ENCODE results near the gene PDE4C.

The PDE4C gene

GRCh38 chr19:18204394-18205199, 21.6 kb downstream of the PDE4C start (continued):
- TF ChIP-seq, protein P1, sequence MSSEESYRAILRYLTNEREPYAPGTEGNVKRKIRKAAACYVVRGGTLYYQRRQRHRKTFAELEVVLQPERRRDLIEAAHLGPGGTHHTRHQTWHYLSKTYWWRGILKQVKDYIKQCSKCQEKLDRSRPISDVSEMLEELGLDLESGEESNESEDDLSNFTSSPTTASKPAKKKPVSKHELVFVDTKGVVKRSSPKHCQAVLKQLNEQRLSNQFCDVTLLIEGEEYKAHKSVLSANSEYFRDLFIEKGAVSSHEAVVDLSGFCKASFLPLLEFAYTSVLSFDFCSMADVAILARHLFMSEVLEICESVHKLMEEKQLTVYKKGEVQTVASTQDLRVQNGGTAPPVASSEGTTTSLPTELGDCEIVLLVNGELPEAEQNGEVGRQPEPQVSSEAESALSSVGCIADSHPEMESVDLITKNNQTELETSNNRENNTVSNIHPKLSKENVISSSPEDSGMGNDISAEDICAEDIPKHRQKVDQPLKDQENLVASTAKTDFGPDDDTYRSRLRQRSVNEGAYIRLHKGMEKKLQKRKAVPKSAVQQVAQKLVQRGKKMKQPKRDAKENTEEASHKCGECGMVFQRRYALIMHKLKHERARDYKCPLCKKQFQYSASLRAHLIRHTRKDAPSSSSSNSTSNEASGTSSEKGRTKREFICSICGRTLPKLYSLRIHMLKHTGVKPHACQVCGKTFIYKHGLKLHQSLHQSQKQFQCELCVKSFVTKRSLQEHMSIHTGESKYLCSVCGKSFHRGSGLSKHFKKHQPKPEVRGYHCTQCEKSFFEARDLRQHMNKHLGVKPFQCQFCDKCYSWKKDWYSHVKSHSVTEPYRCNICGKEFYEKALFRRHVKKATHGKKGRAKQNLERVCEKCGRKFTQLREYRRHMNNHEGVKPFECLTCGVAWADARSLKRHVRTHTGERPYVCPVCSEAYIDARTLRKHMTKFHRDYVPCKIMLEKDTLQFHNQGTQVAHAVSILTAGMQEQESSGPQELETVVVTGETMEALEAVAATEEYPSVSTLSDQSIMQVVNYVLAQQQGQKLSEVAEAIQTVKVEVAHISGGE (tag by site-specific recombination; conservative IDR thresholded peaks at IDR 0.05; ENCODE audit: low read depth) = no peak
- TF ChIP-seq ZNF776 (tag by site-specific recombination; IDR thresholded peaks at IDR 0.05; ENCODE audit: borderline replicate concordance) (no peak), PRDM10 (tag by site-specific recombination; IDR thresholded peaks at IDR 0.05) (peak; percentile 100), ZNF211 (tag by site-specific recombination; IDR thresholded peaks at IDR 0.05; ENCODE audit: low read depth) (no peak), SP2 (tag by site-specific recombination; IDR thresholded peaks at IDR 0.05) (no peak), ZNF223 (tag by site-specific recombination; IDR thresholded peaks at IDR 0.05) (no peak), ZNF146 (tag by site-specific recombination; IDR thresholded peaks at IDR 0.05) (no peak), ZNF169 (tag by site-specific recombination; IDR thresholded peaks at IDR 0.05) (no peak), ZNF366 (tag by site-specific recombination; conservative IDR thresholded peaks at IDR 0.05) (peak; percentile 81), ZNF302 (tag by site-specific recombination; IDR thresholded peaks at IDR 0.05; ENCODE audit: low read depth) (no peak), GLIS2 (tag by site-specific recombination; IDR thresholded peaks at IDR 0.05) (peak; percentile 49), ZNF792 (tag by site-specific recombination; IDR thresholded peaks at IDR 0.05) (no peak), FEZF1 (tag by site-specific recombination; IDR thresholded peaks at IDR 0.05) (no peak), ZNF677 (tag by site-specific recombination; IDR thresholded peaks at IDR 0.05) (no peak), ZNF837 (tag by site-specific recombination; IDR thresholded peaks at IDR 0.05) (no peak), ZNF280D (tag by site-specific recombination; IDR thresholded peaks at IDR 0.05) (no peak), ZNF561 (tag by site-specific recombination; IDR thresholded peaks at IDR 0.05; ENCODE audit: borderline replicate concordance) (no peak), ZNF785 (tag by site-specific recombination; IDR thresholded peaks at IDR 0.05) (no peak), SP3 (tag by site-specific recombination; IDR thresholded peaks at IDR 0.05) (peak; percentile 69)
- TF ChIP-seq, protein P2, sequence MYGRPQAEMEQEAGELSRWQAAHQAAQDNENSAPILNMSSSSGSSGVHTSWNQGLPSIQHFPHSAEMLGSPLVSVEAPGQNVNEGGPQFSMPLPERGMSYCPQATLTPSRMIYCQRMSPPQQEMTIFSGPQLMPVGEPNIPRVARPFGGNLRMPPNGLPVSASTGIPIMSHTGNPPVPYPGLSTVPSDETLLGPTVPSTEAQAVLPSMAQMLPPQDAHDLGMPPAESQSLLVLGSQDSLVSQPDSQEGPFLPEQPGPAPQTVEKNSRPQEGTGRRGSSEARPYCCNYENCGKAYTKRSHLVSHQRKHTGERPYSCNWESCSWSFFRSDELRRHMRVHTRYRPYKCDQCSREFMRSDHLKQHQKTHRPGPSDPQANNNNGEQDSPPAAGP (tag by site-specific recombination; IDR thresholded peaks at IDR 0.05) = peak; percentile 48; the same call in 1 of the 2 replicates
- TF ChIP-seq, protein P3, sequence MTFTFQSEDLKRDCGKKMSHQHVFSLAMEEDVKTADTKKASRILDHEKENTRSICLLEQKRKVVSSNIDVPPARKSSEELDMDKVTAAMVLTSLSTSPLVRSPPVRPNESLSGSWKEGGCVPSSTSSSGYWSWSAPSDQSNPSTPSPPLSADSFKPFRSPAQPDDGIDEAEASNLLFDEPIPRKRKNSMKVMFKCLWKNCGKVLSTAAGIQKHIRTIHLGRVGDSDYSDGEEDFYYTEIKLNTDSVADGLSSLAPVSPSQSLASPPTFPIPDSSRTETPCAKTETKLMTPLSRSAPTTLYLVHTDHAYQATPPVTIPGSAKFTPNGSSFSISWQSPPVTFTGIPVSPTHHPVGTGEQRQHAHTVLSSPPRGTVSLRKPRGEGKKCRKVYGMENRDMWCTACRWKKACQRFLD (tag by site-specific recombination; IDR thresholded peaks at IDR 0.05) = no peak
- TF ChIP-seq, protein P4, sequence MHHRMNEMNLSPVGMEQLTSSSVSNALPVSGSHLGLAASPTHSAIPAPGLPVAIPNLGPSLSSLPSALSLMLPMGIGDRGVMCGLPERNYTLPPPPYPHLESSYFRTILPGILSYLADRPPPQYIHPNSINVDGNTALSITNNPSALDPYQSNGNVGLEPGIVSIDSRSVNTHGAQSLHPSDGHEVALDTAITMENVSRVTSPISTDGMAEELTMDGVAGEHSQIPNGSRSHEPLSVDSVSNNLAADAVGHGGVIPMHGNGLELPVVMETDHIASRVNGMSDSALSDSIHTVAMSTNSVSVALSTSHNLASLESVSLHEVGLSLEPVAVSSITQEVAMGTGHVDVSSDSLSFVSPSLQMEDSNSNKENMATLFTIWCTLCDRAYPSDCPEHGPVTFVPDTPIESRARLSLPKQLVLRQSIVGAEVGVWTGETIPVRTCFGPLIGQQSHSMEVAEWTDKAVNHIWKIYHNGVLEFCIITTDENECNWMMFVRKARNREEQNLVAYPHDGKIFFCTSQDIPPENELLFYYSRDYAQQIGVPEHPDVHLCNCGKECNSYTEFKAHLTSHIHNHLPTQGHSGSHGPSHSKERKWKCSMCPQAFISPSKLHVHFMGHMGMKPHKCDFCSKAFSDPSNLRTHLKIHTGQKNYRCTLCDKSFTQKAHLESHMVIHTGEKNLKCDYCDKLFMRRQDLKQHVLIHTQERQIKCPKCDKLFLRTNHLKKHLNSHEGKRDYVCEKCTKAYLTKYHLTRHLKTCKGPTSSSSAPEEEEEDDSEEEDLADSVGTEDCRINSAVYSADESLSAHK (tag by site-specific recombination; IDR thresholded peaks at IDR 0.05) = no peak
- TF ChIP-seq, protein P5, sequence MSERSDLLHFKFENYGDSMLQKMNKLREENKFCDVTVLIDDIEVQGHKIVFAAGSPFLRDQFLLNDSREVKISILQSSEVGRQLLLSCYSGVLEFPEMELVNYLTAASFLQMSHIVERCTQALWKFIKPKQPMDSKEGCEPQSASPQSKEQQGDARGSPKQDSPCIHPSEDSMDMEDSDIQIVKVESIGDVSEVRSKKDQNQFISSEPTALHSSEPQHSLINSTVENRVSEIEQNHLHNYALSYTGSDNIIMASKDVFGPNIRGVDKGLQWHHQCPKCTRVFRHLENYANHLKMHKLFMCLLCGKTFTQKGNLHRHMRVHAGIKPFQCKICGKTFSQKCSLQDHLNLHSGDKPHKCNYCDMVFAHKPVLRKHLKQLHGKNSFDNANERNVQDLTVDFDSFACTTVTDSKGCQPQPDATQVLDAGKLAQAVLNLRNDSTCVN (tag by site-specific recombination; optimal IDR thresholded peaks at IDR 0.05) = no peak

Measured in HEK293 (cell line).